Ovary (tissue), 9 donors: Measurements from ENCODE around the gene PTH1R. TPM values are rescaled to one million over a fixed set of nuclear protein-coding genes. Genes with fewer than 3 reads are reported as not detected.

ENCODE experiments used
- DNase-seq, 5 donors: peaks; one replicate each; pipeline ENCODE4 v3.0.0-alpha.2; 2019 to 2020
- H3K27ac ChIP-seq, 2 donors: fragments of 200-600 bp; one replicate each; pipeline versions ENCODE4 v1.5.1 to v1.8.0; 2019 to 2022
- H3K27me3 ChIP-seq: fragments of 200-600 bp; one replicate; pipeline ENCODE4 v1.8.0; 2022
- H3K36me3 ChIP-seq: fragments of 200-600 bp; sonication (generic); one replicate; pipeline ENCODE4 v1.5.1; 2019
- H3K4me1 ChIP-seq: one replicate; pipeline ENCODE4 v1.8.1; 2013; ENCODE audit warnings: mild to moderate bottlenecking, moderate library complexity; ENCODE audit not compliant: insufficient read depth
- H3K4me3 ChIP-seq: fragments of 200-600 bp; sonication (generic); one replicate; pipeline ENCODE4 v1.5.1; 2017
- H3K9me3 ChIP-seq, 2 donors: fragments of 200-600 bp in 1 of 2; sonication (generic) in 1 of 2; one replicate each; pipeline versions ENCODE4 v1.5.1 to v1.8.1; 2013 to 2019; ENCODE audit warnings: mild to moderate bottlenecking in 1 of 2, moderate library complexity in 1 of 2
- EP300 ChIP-seq: sonication (generic); formaldehyde crosslinking; IDR thresholded peaks from one replicate; pipeline ENCODE4 v1.6.1; 2017; ENCODE audit warnings: antibody characterized with exemption
- POLR2A ChIP-seq: fragments of 450-650 bp; IDR thresholded peaks from one replicate; pipeline ENCODE4 v1.6.1; 2017; ENCODE audit warnings: antibody characterized with exemption, mild to moderate bottlenecking, moderate library complexity
- WGBS, 3 donors: extraction: QIAGEN DNeasy Blood & Tissue Kit in 1 of 3; methylation state at CpG; one replicate each; pipeline versions ENCODE4 v1.1.5 to v1.1.7; 2013 to 2017; 5-methylcytosine and 5-hydroxymethylcytosine counted together
- intact Hi-C, 4 donors: fragments of 100-400 bp; cut with DNase I; formaldehyde crosslinking; loops; one replicate each; pipeline versions ENCODE4 v1.11.0 to v1.15.1; 2022 to 2023
- polyA plus RNA-seq, 2 donors: library from polyadenylated mRNA; stranded (reverse); fragments of 200-250 nt in 1 of 2; fragments of 350-450 nt in 1 of 2; fragmentation: Illumina TruSeq in 1 of 2; extraction: RNeasy Lipid Tissue Mini Kit (QIAGEN cat#74804) in 1 of 2; gene quantifications; one replicate each; pipeline ENCODE4 v1.2.3, GENCODE V29; 2013 to 2014
- total RNA-seq, 7 donors: library from RNA; depleted of rRNA in 2 of 7; stranded (reverse); fragments of >200 nt in 2 of 7; fragmentation: NEBNext Ultra II Directional in 3 of 7; extraction: Animal tissue kit (Norgen Biotek cat#: 25700) in 3 of 7; gene quantifications; one replicate each; pipeline versions ENCODE4 v1.1.0 to v1.2.4, GENCODE V29; 2016 to 2023
- TF ChIP-seq, protein P1 (sequence below), 3 donors: fragments of 450-650 bp in 2 of 3; fragments of 200-600 bp in 1 of 3; IDR thresholded peaks; one replicate each; pipeline versions ENCODE4 v1.5.1 to v1.8.0; 2016 to 2022; ENCODE audit warnings: antibody characterized with exemption in 3 of 3, mild to moderate bottlenecking in 1 of 3
- donor health status: DM: no; HTN: no; CAD: no; lungs with moderate emphysema.
- donor health status: DM: no; HTN: no; CAD: no.
- donor health status: Bipolar disorder and iron deficiency.
- donor health status: DM: yes; HTN: yes; CAD: no.
- donor health status: DM: no; HTN: no; CAD: no.
- donor health status: DM: yes; HTN: yes; CAD: no.

PTH1R gene
- total and polyA plus RNA-seq, 9 donors = 3.8 to 23.9 (median 12.3) TPM

DNA sequence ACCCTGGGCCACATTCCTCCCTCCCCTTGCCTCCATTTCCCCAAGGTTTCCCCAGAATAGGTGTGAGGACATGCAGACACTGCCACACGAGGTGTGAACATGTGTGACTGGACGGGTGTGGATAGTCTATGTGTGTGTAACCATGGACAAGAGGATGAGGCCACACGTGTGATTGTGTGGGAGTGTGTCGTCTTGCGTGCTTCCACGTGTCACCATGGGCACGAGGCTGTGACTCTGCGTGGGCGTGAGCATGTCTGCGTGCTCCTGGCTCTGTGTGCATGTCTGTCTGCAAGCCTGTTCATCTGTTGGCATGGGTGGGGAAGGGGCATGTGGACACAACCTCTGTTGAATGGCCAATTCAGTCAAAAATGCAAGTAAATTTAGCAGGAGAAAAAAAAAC lies 8.1 kb upstream of the PTH1R start:
- DNase-seq = no peak
- intact Hi-C loops = loop anchor here in 2 of 4 donors (5.0 kb wide), 2 partner anchors 33 to 38 kb away; no protein-coding TSS in a partner anchor
- Histone ChIP-seq H3K27ac (no peak overlapping the region), H3K9me3 (no peaks in the 10 kb centered on the region), H3K27me3 (no peaks in the 10 kb centered on the region), H3K4me3 (no peak overlapping the region), H3K4me1 (peaks cover 46% of the 10 kb centered on the region), H3K36me3 (no peaks in the 10 kb centered on the region)
- TF ChIP-seq, protein P1, sequence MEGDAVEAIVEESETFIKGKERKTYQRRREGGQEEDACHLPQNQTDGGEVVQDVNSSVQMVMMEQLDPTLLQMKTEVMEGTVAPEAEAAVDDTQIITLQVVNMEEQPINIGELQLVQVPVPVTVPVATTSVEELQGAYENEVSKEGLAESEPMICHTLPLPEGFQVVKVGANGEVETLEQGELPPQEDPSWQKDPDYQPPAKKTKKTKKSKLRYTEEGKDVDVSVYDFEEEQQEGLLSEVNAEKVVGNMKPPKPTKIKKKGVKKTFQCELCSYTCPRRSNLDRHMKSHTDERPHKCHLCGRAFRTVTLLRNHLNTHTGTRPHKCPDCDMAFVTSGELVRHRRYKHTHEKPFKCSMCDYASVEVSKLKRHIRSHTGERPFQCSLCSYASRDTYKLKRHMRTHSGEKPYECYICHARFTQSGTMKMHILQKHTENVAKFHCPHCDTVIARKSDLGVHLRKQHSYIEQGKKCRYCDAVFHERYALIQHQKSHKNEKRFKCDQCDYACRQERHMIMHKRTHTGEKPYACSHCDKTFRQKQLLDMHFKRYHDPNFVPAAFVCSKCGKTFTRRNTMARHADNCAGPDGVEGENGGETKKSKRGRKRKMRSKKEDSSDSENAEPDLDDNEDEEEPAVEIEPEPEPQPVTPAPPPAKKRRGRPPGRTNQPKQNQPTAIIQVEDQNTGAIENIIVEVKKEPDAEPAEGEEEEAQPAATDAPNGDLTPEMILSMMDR (IDR thresholded peaks at IDR 0.05) = no peak
- no peak for TF ChIP-seq POLR2A
- no peak for TF ChIP-seq EP300
- WGBS, 3 donors = 81 to 89% (median 83%) methylated on average over 10 of the region's 10 CpGs

DNA sequence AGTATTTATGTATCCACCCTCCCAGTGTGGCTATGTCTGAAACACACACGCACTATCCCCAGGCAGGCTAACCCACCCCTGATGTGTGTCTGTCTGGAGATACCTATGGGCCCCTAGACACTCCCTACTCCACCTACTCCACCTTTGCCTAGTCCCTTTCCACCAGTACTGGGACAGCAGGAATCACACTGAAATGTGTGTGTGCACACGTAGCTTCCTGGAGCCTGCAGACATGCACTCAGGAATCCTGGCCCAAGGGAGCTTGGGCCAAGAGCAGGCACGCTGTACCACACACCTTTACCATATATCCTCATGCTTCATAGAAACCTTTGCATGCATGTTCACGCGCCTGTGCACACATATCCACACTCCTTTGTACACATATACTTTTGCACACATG lies 6.9 kb upstream of the PTH1R start:
- H3K36me3 ChIP-seq = no peaks in the 10 kb centered on the region
- H3K4me1 ChIP-seq = peaks cover 48% of the 10 kb centered on the region
- H3K27me3 ChIP-seq = no peaks in the 10 kb centered on the region
- DNase-seq = no peak
- intact Hi-C loops = no loop called here
- TF ChIP-seq EP300 (no peak), POLR2A (no peak)
- TF ChIP-seq, protein P1 (IDR thresholded peaks at IDR 0.05) = no peak
- H3K27ac ChIP-seq = no peak overlapping the region
- 89 to 91% (median 91%) methylated on average over 5 of the region's 5 CpGs for WGBS, 3 donors
- H3K9me3 ChIP-seq = no peaks in the 10 kb centered on the region
- no peak overlapping the region for H3K4me3 ChIP-seq

DNA sequence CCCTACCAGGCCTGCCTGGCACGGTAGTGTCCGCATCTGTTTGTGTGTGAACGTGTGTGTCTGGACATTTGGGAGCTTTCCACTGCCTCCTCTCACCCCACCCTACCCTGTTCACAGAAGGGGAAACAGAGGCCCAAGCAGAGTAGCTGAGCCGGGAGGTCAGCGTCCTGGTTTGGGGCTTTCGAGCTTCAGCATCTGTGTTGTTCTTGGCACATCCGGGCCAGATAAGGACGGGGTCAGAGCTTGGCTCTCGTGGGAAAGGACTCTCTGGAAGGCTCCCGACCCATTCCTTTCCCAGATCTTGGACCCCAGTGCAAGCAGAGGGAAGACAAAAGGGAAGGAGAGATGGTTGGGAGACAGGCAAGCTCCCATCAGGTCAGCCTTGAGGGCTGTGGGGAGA lies 6.3 kb upstream of the PTH1R start:
- DNase-seq = no peak
- intact Hi-C loops = no loop called here
- no peaks in the 10 kb centered on the region for H3K9me3 ChIP-seq
- 10 to 19% (median 13%) methylated on average over 10 of the region's 10 CpGs for WGBS, 3 donors
- peaks cover 48% of the 10 kb centered on the region for H3K4me1 ChIP-seq
- no peaks in the 10 kb centered on the region for H3K36me3 ChIP-seq
- TF ChIP-seq, protein P1 (IDR thresholded peaks at IDR 0.05) = no peak
- TF ChIP-seq POLR2A = no peak
- no peak for TF ChIP-seq EP300
- H3K4me3 ChIP-seq = no peak overlapping the region
- H3K27me3 ChIP-seq = no peaks in the 10 kb centered on the region
- H3K27ac ChIP-seq = no peak overlapping the region

DNA sequence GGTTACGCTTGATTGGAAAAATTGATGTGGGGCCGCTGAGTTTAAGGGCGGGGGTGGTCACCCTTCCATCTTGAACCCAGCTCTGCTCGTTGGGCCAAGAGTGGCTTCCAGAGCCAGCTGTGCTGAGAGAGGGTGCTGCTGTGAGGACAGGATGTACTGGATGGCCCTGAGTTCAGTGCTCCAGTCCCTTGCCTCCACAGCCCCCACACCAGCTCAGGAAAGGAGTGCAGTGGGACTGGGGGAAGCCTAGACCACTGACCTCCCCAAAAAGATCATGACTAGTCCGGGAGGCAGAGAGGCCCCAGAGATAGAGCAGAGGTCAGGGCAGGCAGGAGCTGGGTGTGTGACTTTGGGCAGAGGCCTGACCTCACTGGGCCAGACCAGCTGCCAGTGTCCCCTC lies 4.0 kb upstream of the PTH1R start:
- no peak for DNase-seq
- 58 to 72% (median 63%) methylated on average over 5 of the region's 5 CpGs for WGBS, 3 donors
- Histone ChIP-seq H3K27ac (no peak overlapping the region), H3K9me3 (no peaks in the 10 kb centered on the region), H3K4me1 (peaks cover 33% of the 10 kb centered on the region), H3K27me3 (no peaks in the 10 kb centered on the region), H3K4me3 (no peak overlapping the region), H3K36me3 (no peaks in the 10 kb centered on the region)
- no peak for TF ChIP-seq EP300
- TF ChIP-seq, protein P1 (IDR thresholded peaks at IDR 0.05) = no peak
- TF ChIP-seq POLR2A = no peak
- intact Hi-C loops = no loop called here
